Tibial artery (tissue), 4 donors: ENCODE results near the gene ADM.
"Not testable (repeated sequence)": the region's sequence is repeated elsewhere in the genome, so short reads cannot be mapped to it uniquely, and the experiment has no call there.

ENCODE experiments used
- DNase-seq, 2 donors: peaks; one replicate each; pipeline ENCODE4 v3.0.0-alpha.2; 2019
- H3K27ac ChIP-seq, 2 donors: fragments of 200-600 bp; sonication (generic) in 1 of 2; 1 replicate in 1 of 2; 2 replicates in 1 of 2; pipeline ENCODE4 v1.5.1; 2018 to 2019; ENCODE audit warnings: mild to moderate bottlenecking in 1 of 2
- H3K27me3 ChIP-seq, 2 donors: fragments of 200-600 bp; sonication (generic) in 1 of 2; one replicate each; pipeline versions ENCODE4 v1.5.1 to v1.6.0; 2016 to 2019
- H3K36me3 ChIP-seq, 3 donors: fragments of 200-600 bp; sonication (generic) in 2 of 3; one replicate each; pipeline ENCODE4 v1.5.1; 2016 to 2019; ENCODE audit warnings: mild to moderate bottlenecking in 2 of 3
- H3K4me1 ChIP-seq, 4 donors: fragments of 200-600 bp; sonication (generic) in 2 of 4; 1 replicate in 3 of 4; 2 replicates in 1 of 4; pipeline ENCODE4 v1.5.1; 2016 to 2019
- H3K4me3 ChIP-seq, 2 donors: fragments of 200-600 bp; sonication (generic) in 1 of 2; 1 replicate in 1 of 2; 2 replicates in 1 of 2; pipeline ENCODE4 v1.5.1; 2018 to 2019; ENCODE audit warnings: mild to moderate bottlenecking in 2 of 2
- H3K9me3 ChIP-seq, 3 donors: fragments of 200-600 bp; sonication (generic) in 1 of 3; one replicate each; pipeline ENCODE4 v1.5.1; 2016 to 2019
- CTCF ChIP-seq, 2 experiments: fragments of 200-600 bp in 1 of 2; fragments of 450-650 bp in 1 of 2; IDR thresholded peaks; one replicate each; pipeline ENCODE4 v1.5.1; 2017 to 2019; ENCODE audit warnings: antibody characterized with exemption in 2 of 2, mild to moderate bottlenecking in 1 of 2, moderate library complexity in 1 of 2
- intact Hi-C: fragments of 100-400 bp; cut with DNase I; formaldehyde crosslinking; loops from one replicate; pipeline ENCODE4 v1.15.0; 2023; ENCODE audit warnings: low total_unique reads

Gene ADM

DNA sequence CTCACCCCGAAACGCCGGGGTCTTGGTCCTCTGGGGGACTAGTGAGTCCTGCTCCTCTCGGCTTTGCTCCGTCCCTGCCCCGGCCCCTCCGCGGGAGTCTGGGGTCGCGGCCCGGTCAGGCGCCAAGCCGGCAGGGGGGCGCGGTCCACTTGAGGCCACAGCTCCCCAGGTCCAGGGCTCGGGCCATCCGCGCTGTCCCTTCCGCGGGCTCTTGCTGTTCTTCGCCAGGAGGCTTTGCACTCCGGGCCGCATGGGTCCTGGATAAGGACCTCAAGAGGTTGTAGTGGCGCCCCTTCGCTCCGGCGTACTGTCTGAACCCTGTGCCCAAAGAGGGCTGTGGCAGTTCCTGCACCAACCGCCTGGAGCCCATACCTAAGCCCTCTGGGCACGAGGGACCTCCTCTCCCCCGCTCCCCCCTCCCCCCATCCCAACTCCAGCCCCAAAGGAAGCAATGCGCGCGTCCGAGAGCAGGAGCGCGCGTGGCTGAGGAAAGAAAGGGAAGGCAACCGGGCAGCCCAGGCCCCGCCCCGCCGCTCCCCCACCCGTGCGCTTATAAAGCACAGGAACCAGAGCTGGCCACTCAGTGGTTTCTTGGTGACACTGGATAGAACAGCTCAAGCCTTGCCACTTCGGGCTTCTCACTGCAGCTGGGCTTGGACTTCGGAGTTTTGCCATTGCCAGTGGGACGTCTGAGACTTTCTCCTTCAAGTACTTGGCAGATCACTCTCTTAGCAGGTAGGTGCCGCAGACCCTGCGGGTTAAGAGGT, at the start of gene ADM:
TSS of gene ADM (plus strand) at position 579 of the 767 bp plus-strand sequence. CDS start 628 bp downstream, outside the sequence.
- Histone ChIP-seq H3K9me3 (no peaks in the 10 kb centered on the region), H3K27me3 (no peaks in the 10 kb centered on the region), H3K27ac (peak within 1 kb of the TSS; percentile 72 to 79), H3K36me3 (no peaks in the 10 kb centered on the region), H3K4me1 (peaks cover 0 to 64% (median 38%) of the 10 kb centered on the region in 4 donors), H3K4me3 (peak within 1 kb of the TSS; percentile 57 to 58)
- intact Hi-C loops: loop anchor here (5.0 kb wide), 3 partner anchors 97 to 547 kb away; no protein-coding TSS in a partner anchor
- peak; percentile 90 to 96 for DNase-seq
- TF ChIP-seq CTCF (IDR thresholded peaks at IDR 0.05): peak; percentile 55 to 62

GRCh38 chr11:10255388-10256125, 49.3 kb upstream of the ADM start:
- H3K27me3 ChIP-seq: no peaks in the 10 kb centered on the region
- no peak overlapping the region for H3K4me3 ChIP-seq
- no peaks in the 10 kb centered on the region for H3K36me3 ChIP-seq
- H3K27ac ChIP-seq: no peak overlapping the region
- DNase-seq: no peak
- intact Hi-C loops: no loop called here
- no peaks in the 10 kb centered on the region for H3K9me3 ChIP-seq
- no peak for TF ChIP-seq CTCF (IDR thresholded peaks at IDR 0.05)
- no peaks in the 10 kb centered on the region for H3K4me1 ChIP-seq

DNA sequence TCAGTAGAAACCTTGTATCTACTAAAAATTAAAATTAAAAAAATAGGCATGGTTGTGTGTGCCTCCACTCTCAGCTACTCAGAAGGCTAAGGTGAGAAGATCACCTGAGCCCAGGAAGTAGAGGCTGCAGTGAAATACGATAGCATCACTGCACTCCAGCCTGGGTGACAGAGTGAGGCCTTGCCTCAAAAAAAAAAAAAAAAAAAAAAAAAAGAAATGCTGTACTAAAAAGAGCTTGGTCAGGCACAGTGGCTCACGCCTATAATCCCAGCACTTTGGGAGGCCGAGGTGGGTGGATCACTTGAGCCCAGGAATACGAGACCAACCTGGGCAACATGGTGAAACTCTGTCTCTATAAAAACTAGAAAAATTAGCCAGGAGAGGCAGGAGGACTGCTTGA, 47.4 kb upstream of the ADM start:
- Histone ChIP-seq H3K4me3 (no peak overlapping the region), H3K27me3 (no peaks in the 10 kb centered on the region), H3K4me1 (no peaks in the 10 kb centered on the region), H3K27ac (no peak overlapping the region), H3K9me3 (no peaks in the 10 kb centered on the region), H3K36me3 (no peaks in the 10 kb centered on the region)
- TF ChIP-seq CTCF (IDR thresholded peaks at IDR 0.05): no peak
- intact Hi-C loops: no loop called here
- DNase-seq: no peak

GRCh38 chr11:10261821-10262220, 43.1 kb upstream of the ADM start:
- intact Hi-C loops: no loop called here
- H3K27me3 ChIP-seq: no peaks in the 10 kb centered on the region
- no peaks in the 10 kb centered on the region for H3K9me3 ChIP-seq
- DNase-seq: no peak
- no peak for TF ChIP-seq CTCF (IDR thresholded peaks at IDR 0.05)
- no peaks in the 10 kb centered on the region for H3K4me1 ChIP-seq
- no peak overlapping the region for H3K4me3 ChIP-seq
- no peaks in the 10 kb centered on the region for H3K36me3 ChIP-seq
- H3K27ac ChIP-seq: no peak overlapping the region

GRCh38 chr11:10263929-10264328, 40.9 kb upstream of the ADM start:
- H3K36me3 ChIP-seq: no peaks in the 10 kb centered on the region
- no peak overlapping the region for H3K27ac ChIP-seq
- intact Hi-C loops: no loop called here
- DNase-seq: no peak
- no peaks in the 10 kb centered on the region for H3K9me3 ChIP-seq
- H3K4me3 ChIP-seq: no peak overlapping the region
- no peaks in the 10 kb centered on the region for H3K27me3 ChIP-seq
- H3K4me1 ChIP-seq: peaks cover 0 to 2% (median 0%) of the 10 kb centered on the region in 4 donors
- TF ChIP-seq CTCF (IDR thresholded peaks at IDR 0.05): no peak

DNA sequence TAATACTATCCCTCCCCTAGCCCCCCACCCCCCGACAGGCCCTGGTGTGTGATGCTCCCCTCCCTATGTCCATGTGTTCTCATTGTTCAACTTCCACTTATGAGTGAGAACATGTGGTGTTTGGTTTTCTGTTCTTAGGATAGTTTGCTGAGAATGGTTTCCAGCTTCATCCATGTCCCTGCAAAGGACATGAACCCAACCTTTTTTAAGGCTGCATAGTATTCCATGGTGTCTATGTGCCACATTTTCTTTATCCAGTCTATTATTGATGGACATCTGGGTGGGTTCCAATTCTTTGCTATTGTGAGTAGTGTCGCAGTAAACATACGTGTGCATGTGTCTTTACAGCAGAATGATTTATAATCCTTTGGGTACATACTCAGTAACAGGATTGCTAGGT, 40.2 kb upstream of the ADM start:
- H3K27me3 ChIP-seq, H3K27ac ChIP-seq, H3K9me3 ChIP-seq, DNase-seq, H3K36me3 ChIP-seq, intact Hi-C loops, H3K4me3 ChIP-seq, H3K4me1 ChIP-seq: not testable (repeated sequence)
